OCI-LY3 (cell line): ENCODE results near the gene LIX1.

ENCODE experiments used
- H2AFZ ChIP-seq: fragments of 200-600, 300-600 bp; shearing (Covaris generic); 2 replicates; pipeline ENCODE4 v1.6.0; 2014; ENCODE audit warnings: antibody characterized with exemption, low read depth, low read length
- H3K27ac ChIP-seq: fragments of 200-600, 300-600 bp; sonication (generic); 2 replicates; pipeline ENCODE4 v1.5.1; 2014; ENCODE audit warnings: mild to moderate bottlenecking, low read length, moderate library complexity, mixed read lengths
- H3K27me3 ChIP-seq: fragments of 200-600, 300-600 bp; sonication (generic); 2 replicates; pipeline ENCODE4 v1.6.1; 2014; ENCODE audit warnings: low read depth, low read length, mixed read lengths
- H3K36me3 ChIP-seq: fragments of 200-600, 300-600 bp; sonication (generic); replicated peaks from 2 replicates; pipeline ENCODE3; 2014; ENCODE audit warnings: low read depth, low read length, mixed read lengths
- H3K4me1 ChIP-seq: fragments of 300-600, 200-600 bp; sonication (generic); 2 replicates; pipeline ENCODE4 v1.6.1; 2014; ENCODE audit warnings: low read length, mixed read lengths
- H3K4me2 ChIP-seq: fragments of 200-600, 300-600 bp; sonication (generic); 2 replicates; pipeline ENCODE4 v1.6.1; 2014; ENCODE audit warnings: low read length, mixed read lengths
- H3K4me3 ChIP-seq: fragments of 300-600, 200-600 bp; sonication (generic); 2 replicates; pipeline ENCODE4 v1.5.1; 2014; ENCODE audit warnings: antibody characterized with exemption, mild to moderate bottlenecking, low read length, moderate library complexity
- H3K79me2 ChIP-seq: fragments of 300-600, 200-600 bp; shearing (Covaris generic); 2 replicates; pipeline ENCODE4 v1.6.1; 2014; ENCODE audit warnings: mild to moderate bottlenecking, low read length, mixed read lengths
- H3K9ac ChIP-seq: fragments of 300-600, 200-600 bp; shearing (Covaris generic); 2 replicates; pipeline ENCODE4 v1.6.0; 2014; ENCODE audit warnings: mild to moderate bottlenecking, low read length, moderate library complexity
- H3K9me3 ChIP-seq: fragments of 200-600, 300-600 bp; shearing (Covaris generic); 2 replicates; pipeline ENCODE4 v1.6.1; 2014; ENCODE audit warnings: low read length, mixed read lengths; ENCODE audit not compliant: insufficient read depth
- H4K20me1 ChIP-seq: fragments of 200-600, 300-600 bp; sonication (generic); 2 replicates; pipeline ENCODE4 v1.6.1; 2016; ENCODE audit warnings: low read length, mixed read lengths; ENCODE audit not compliant: insufficient read depth
- EZH2phosphoT487 ChIP-seq: fragments of 200-600 bp; shearing (Covaris generic); IDR thresholded peaks from 2 replicates; pipeline ENCODE4 v1.6.1; 2018; ENCODE audit warnings: antibody characterized with exemption, mixed run types, low read depth
- TF ChIP-seq, protein P1 (sequence below): fragments of 200-600, 300-600 bp; sonication (generic); IDR thresholded peaks from 2 replicates; pipeline ENCODE4 v1.5.1; 2014; ENCODE audit warnings: antibody characterized with exemption, low read length, low read depth

Gene LIX1

DNA sequence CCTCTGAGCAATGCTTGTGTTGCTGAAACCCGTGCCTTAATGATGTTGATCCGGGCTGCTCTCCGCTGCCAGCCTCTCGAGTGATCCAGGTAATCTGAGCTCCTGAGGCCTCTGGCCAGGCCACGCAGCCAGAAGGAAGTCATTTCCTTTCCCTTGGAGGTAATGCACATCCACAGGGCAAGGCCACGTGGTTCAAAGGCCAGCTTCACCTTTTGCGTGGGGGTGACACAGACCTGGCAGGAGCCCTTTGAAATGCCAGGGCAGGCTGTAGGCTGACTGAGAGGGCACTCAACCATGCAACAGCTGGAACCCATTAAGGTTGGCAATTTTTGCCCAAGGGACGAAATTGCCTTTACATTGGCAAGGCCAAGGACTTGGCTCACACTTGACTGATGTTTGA, 80.4 kb downstream of the LIX1 start:
- Histone ChIP-seq H3K4me3 (no peak overlapping the region), H3K9me3 (no peaks in the 10 kb centered on the region), H2AFZ (no peak overlapping the region), H3K27me3 (0 out of 2 replicates have a peak, but pooled peaks cover 4% of the 10 kb centered on the region), H3K9ac (no peak overlapping the region), H3K4me1 (no peaks in the 10 kb centered on the region), H4K20me1 (no peaks in the 10 kb centered on the region), H3K4me2 (no peak overlapping the region), H3K27ac (no peak overlapping the region), H3K79me2 (no peaks in the 10 kb centered on the region), H3K36me3 (no peaks in the 10 kb centered on the region)
- TF ChIP-seq EZH2phosphoT487: no peak
- TF ChIP-seq, protein P1, sequence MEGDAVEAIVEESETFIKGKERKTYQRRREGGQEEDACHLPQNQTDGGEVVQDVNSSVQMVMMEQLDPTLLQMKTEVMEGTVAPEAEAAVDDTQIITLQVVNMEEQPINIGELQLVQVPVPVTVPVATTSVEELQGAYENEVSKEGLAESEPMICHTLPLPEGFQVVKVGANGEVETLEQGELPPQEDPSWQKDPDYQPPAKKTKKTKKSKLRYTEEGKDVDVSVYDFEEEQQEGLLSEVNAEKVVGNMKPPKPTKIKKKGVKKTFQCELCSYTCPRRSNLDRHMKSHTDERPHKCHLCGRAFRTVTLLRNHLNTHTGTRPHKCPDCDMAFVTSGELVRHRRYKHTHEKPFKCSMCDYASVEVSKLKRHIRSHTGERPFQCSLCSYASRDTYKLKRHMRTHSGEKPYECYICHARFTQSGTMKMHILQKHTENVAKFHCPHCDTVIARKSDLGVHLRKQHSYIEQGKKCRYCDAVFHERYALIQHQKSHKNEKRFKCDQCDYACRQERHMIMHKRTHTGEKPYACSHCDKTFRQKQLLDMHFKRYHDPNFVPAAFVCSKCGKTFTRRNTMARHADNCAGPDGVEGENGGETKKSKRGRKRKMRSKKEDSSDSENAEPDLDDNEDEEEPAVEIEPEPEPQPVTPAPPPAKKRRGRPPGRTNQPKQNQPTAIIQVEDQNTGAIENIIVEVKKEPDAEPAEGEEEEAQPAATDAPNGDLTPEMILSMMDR: no peak

GRCh38 chr5:97056263-97056662, 86.1 kb downstream of the LIX1 start:
- Histone ChIP-seq H3K27me3 (peaks cover 7% of the 10 kb centered on the region; the same call in 1 of the 2 replicates), H3K9ac (no peak overlapping the region), H3K9me3 (no peaks in the 10 kb centered on the region), H3K36me3 (no peaks in the 10 kb centered on the region), H3K79me2 (no peaks in the 10 kb centered on the region), H3K4me2 (no peak overlapping the region), H3K4me3 (no peak overlapping the region), H2AFZ (no peak overlapping the region), H4K20me1 (no peaks in the 10 kb centered on the region), H3K27ac (no peak overlapping the region), H3K4me1 (no peaks in the 10 kb centered on the region)
- TF ChIP-seq, protein P1: no peak
- no peak for TF ChIP-seq EZH2phosphoT487

- Histone ChIP-seq H3K36me3 (no peaks in the 10 kb centered on the region), H3K9ac (no peak overlapping the region), H3K4me1 (peaks cover 17% of the 10 kb centered on the region), H3K27me3 (peaks cover 56% of the 10 kb centered on the region), H4K20me1 (no peaks in the 10 kb centered on the region), H2AFZ (no peak overlapping the region), H3K9me3 (no peaks in the 10 kb centered on the region), H3K4me2 (peak overlapping the region; percentile 45), H3K27ac (no peak overlapping the region), H3K79me2 (no peaks in the 10 kb centered on the region), H3K4me3 (peak overlapping the region; percentile 18)
- TF ChIP-seq EZH2phosphoT487: no peak
- TF ChIP-seq, protein P1: no peak
Measured at GRCh38 chr5:97049175-97049574, 93.2 kb downstream of the LIX1 start.

DNA sequence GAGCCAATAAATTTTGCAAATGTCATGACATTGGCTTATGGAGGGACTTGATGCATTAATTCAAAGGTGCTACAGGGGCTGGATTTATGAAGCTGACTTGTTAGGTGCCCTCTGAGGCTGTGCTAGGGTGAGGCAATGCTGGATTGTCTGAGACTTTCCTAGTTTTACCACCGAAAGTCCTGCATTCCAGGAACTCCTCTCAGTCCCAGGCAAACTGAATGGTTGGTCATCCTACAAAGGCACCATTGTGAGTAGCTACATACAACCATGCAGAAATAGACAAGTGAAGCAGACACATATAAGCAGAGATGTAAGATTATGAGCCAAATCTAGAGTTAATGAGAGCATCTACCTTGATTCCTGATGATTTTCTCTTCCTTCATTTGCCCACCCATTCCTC, 95.3 kb downstream of the LIX1 start:
- Histone ChIP-seq H3K27me3 (peaks cover 58% of the 10 kb centered on the region), H2AFZ (no peak overlapping the region), H3K9me3 (no peaks in the 10 kb centered on the region), H4K20me1 (no peaks in the 10 kb centered on the region), H3K9ac (no peak overlapping the region), H3K4me1 (peaks cover 17% of the 10 kb centered on the region), H3K27ac (no peak overlapping the region), H3K4me3 (no peak overlapping the region), H3K36me3 (no peaks in the 10 kb centered on the region), H3K4me2 (no peak overlapping the region), H3K79me2 (no peaks in the 10 kb centered on the region)
- TF ChIP-seq, protein P1: no peak
- TF ChIP-seq EZH2phosphoT487: no peak
